PFSK-1 (cell line): ENCODE measurements around the gene COA1.

Experiments
- SIN3A ChIP-seq: IDR thresholded peaks from 2 replicates; pipeline ENCODE4 v1.6.1; 2012; ENCODE audit warnings: mild to moderate bottlenecking, low read length, moderate library complexity, borderline replicate concordance; ENCODE audit not compliant: insufficient read depth
- TAF1 ChIP-seq: IDR thresholded peaks from 2 replicates; pipeline ENCODE4 v1.6.1; 2012; ENCODE audit warnings: low read length, control low read depth, borderline replicate concordance; ENCODE audit not compliant: insufficient read depth
- TF ChIP-seq, protein P1 (sequence below), 2 experiments: IDR thresholded peaks; 2 replicates each; pipeline versions ENCODE4 v1.6.1 to v1.8.0; 2011 to 2012; ENCODE audit warnings: low read depth in 2 of 2, low read length in 2 of 2, control low read depth in 1 of 2, inconsistent platforms in 1 of 2, mild to moderate bottlenecking in 1 of 2, moderate library complexity in 1 of 2; ENCODE audit not compliant: insufficient read depth in 1 of 2

DNA sequence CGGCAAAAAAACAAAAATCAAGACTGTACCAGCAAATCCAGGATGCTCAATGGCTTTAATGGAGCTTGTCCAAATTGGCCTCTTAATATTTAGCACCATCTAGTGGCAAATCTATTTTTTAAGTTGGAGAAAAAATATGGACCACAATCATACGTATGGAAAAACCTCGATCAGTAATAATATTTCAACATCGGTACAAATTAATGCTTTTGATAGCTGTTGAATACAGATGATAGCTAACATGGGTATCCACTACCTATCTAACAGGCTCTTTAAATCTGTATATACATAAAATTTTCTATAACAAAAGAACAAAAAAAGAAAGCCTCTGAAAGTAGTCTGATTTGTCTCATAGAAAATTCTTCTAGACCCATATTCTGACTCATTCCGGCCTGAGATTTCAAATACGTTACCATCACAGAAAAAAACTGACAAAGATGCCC, 29.2 kb downstream of the COA1 start:
- TF ChIP-seq, protein P1, sequence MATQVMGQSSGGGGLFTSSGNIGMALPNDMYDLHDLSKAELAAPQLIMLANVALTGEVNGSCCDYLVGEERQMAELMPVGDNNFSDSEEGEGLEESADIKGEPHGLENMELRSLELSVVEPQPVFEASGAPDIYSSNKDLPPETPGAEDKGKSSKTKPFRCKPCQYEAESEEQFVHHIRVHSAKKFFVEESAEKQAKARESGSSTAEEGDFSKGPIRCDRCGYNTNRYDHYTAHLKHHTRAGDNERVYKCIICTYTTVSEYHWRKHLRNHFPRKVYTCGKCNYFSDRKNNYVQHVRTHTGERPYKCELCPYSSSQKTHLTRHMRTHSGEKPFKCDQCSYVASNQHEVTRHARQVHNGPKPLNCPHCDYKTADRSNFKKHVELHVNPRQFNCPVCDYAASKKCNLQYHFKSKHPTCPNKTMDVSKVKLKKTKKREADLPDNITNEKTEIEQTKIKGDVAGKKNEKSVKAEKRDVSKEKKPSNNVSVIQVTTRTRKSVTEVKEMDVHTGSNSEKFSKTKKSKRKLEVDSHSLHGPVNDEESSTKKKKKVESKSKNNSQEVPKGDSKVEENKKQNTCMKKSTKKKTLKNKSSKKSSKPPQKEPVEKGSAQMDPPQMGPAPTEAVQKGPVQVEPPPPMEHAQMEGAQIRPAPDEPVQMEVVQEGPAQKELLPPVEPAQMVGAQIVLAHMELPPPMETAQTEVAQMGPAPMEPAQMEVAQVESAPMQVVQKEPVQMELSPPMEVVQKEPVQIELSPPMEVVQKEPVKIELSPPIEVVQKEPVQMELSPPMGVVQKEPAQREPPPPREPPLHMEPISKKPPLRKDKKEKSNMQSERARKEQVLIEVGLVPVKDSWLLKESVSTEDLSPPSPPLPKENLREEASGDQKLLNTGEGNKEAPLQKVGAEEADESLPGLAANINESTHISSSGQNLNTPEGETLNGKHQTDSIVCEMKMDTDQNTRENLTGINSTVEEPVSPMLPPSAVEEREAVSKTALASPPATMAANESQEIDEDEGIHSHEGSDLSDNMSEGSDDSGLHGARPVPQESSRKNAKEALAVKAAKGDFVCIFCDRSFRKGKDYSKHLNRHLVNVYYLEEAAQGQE (IDR thresholded peaks at IDR 0.05; ENCODE audit: insufficient read depth in 1 of 2, low read depth in 2 of 2, low read length in 2 of 2), result no peak
- TF ChIP-seq SIN3A (no peak), TAF1 (no peak)
